Aorta (tissue), 5 donors: ENCODE results near the gene MEA1. TPM values are rescaled to one million over a fixed set of nuclear protein-coding genes. Genes with fewer than 3 reads are reported as not detected.

Experiments used
- ATAC-seq: fragments of 200-7000 bp; cut with Tn5 transposase; one replicate; pipeline ENCODE4 v1.9.1; 2022; ENCODE audit warnings: moderate library complexity; ENCODE audit not compliant: low FRiP score
- DNase-seq, 2 donors: peaks; one replicate each; pipeline ENCODE4 v3.0.0-alpha.2; 2020
- H3K27ac ChIP-seq, 2 donors: one replicate each; pipeline ENCODE4 v1.5.1; 2013; ENCODE audit warnings: low read length in 2 of 2, mild to moderate bottlenecking in 2 of 2, moderate library complexity in 2 of 2, control low read depth in 1 of 2, inconsistent platforms in 1 of 2, low read depth in 1 of 2
- H3K27me3 ChIP-seq, 2 donors: one replicate each; pipeline ENCODE4 v1.6.1; 2013; ENCODE audit warnings: control low read depth in 1 of 2, low read length in 1 of 2, mild to moderate bottlenecking in 1 of 2, moderate library complexity in 1 of 2; ENCODE audit not compliant: insufficient read depth in 2 of 2, control insufficient read depth in 1 of 2
- H3K36me3 ChIP-seq, 2 donors: one replicate each; pipeline ENCODE4 v1.6.1; 2013; ENCODE audit warnings: control low read depth in 1 of 2, low read length in 1 of 2, mild to moderate bottlenecking in 1 of 2; ENCODE audit not compliant: insufficient read depth in 2 of 2, control insufficient read depth in 1 of 2
- H3K4me1 ChIP-seq, 2 donors: one replicate each; pipeline ENCODE4 v1.6.1; 2013; ENCODE audit warnings: low read length in 2 of 2, control low read depth in 1 of 2, mild to moderate bottlenecking in 1 of 2, moderate library complexity in 1 of 2; ENCODE audit not compliant: insufficient read depth in 2 of 2, control insufficient read depth in 1 of 2
- H3K4me3 ChIP-seq, 2 donors: one replicate each; pipeline ENCODE4 v1.5.1; 2013; ENCODE audit warnings: low read length in 2 of 2, control low read depth in 1 of 2, mild to moderate bottlenecking in 1 of 2
- H3K9me3 ChIP-seq: one replicate; pipeline ENCODE4 v1.6.1; 2013; ENCODE audit warnings: mild to moderate bottlenecking, low read length; ENCODE audit not compliant: control insufficient read depth
- WGBS, 2 donors: extraction: QIAGEN DNeasy Blood & Tissue Kit; methylation state at CpG; one replicate each; pipeline ENCODE4 v1.1.7; 2013; 5-methylcytosine and 5-hydroxymethylcytosine counted together
- intact Hi-C, 2 donors: fragments of 100-400 bp; cut with DNase I; formaldehyde crosslinking; loops; one replicate each; pipeline versions ENCODE4 v1.14.2 to v1.15.0; 2022
- polyA plus RNA-seq, 2 donors: library from polyadenylated mRNA; stranded (reverse); fragments of 200-250 nt; gene quantifications; one replicate each; pipeline ENCODE4 v1.2.3, GENCODE V29; 2013
- total RNA-seq, 2 donors: library from RNA; stranded (reverse); fragmentation: NEBNext Ultra II Directional; extraction: Animal tissue kit (Norgen Biotek cat#: 25700); gene quantifications; one replicate each; pipeline ENCODE4 v1.2.1, GENCODE V29; 2021
- donor health status: healthy with polysubstance abuse.
- donor health status: Bipolar disorder and iron deficiency.
- donor health status: DM: no; HTN: no; CAD: no.
- donor health status: DM: no; HTN: no; CAD: no.
- donor health status: DM: yes; HTN: yes; CAD: no.

Gene MEA1
- total and polyA plus RNA-seq, 4 donors = 44.5 to 110 (median 69.1) TPM

- DNase-seq = peak; percentile 95 to 97
- no peaks in the 10 kb centered on the region for H3K36me3 ChIP-seq
- no peaks in the 10 kb centered on the region for H3K9me3 ChIP-seq
- WGBS, 2 donors = 0 to 1% methylated on average over 45 to 59 of the region's 59 CpGs
- no peaks in the 10 kb centered on the region for H3K27me3 ChIP-seq
- peak within 1 kb of the TSS; percentile 72 to 83 for H3K27ac ChIP-seq
- H3K4me1 ChIP-seq = no peaks in the 10 kb centered on the region
- peak within 1 kb of the TSS; percentile 66 to 80 for H3K4me3 ChIP-seq
- ATAC-seq = peak; percentile 94
- intact Hi-C loops = loop anchor here in 1 of 2 donors (5.0 kb wide), 2 partner anchors 33 to 47 kb away; partner anchors contain the start of genes KLHDC3 and MEA1
These were observed 34.8 kb downstream of the MEA1 start, which contains the start of gene PEX6 for GRCh38 chr6:42978839-42979522. TSS of gene PEX6 (minus strand) at chr6:42979181. CDS start at chr6:42979150, 31 bp downstream.

- ATAC-seq (peak; percentile 55), DNase-seq (peak; percentile 58 to 80)
- Histone ChIP-seq H3K36me3 (no peaks in the 10 kb centered on the region), H3K27ac (peak overlapping the region; percentile 72 to 83), H3K27me3 (no peaks in the 10 kb centered on the region), H3K9me3 (no peaks in the 10 kb centered on the region), H3K4me3 (peak overlapping the region; percentile 66 to 80), H3K4me1 (no peaks in the 10 kb centered on the region)
- intact Hi-C loops = loop anchor here in 1 of 2 donors (5.0 kb wide), 2 partner anchors 34 to 46 kb away; partner anchors contain the start of genes KLHDC3 and MEA1
- 0% methylated on average over 16 to 28 of the region's 28 CpGs for WGBS, 2 donors
These were observed 35.3 kb downstream of the MEA1 start for GRCh38 chr6:42978487-42978838.

- Histone ChIP-seq H3K27ac (no peak overlapping the region), H3K9me3 (no peaks in the 10 kb centered on the region), H3K4me1 (no peaks in the 10 kb centered on the region), H3K4me3 (no peak overlapping the region), H3K27me3 (no peaks in the 10 kb centered on the region), H3K36me3 (no peaks in the 10 kb centered on the region)
- DNase-seq (no peak), ATAC-seq (no peak)
- 81 to 82% methylated on average over 5 of the region's 5 CpGs for WGBS, 2 donors
- intact Hi-C loops = loop anchor here in 1 of 2 donors (5.0 kb wide), 2 partner anchors 37 to 43 kb away; partner anchors contain the start of genes KLHDC3 and MEA1
These were observed 38.7 kb downstream of the MEA1 start for GRCh38 chr6:42974919-42975505.

GRCh38 chr6:42973926-42974325, 39.8 kb downstream of the MEA1 start:
- Histone ChIP-seq H3K4me1 (no peaks in the 10 kb centered on the region), H3K4me3 (no peak overlapping the region), H3K27me3 (no peaks in the 10 kb centered on the region), H3K36me3 (no peaks in the 10 kb centered on the region), H3K9me3 (no peaks in the 10 kb centered on the region), H3K27ac (no peak overlapping the region)
- ATAC-seq = no peak
- WGBS, 2 donors = 89 to 91% methylated on average over 3 of the region's 3 CpGs
- no peak for DNase-seq
- intact Hi-C loops = no loop called here

GRCh38 chr6:42971746-42972327, 41.9 kb downstream of the MEA1 start:
- no peak overlapping the region for H3K27ac ChIP-seq
- ATAC-seq = no peak
- DNase-seq = no peak
- no peaks in the 10 kb centered on the region for H3K4me1 ChIP-seq
- no peaks in the 10 kb centered on the region for H3K9me3 ChIP-seq
- H3K36me3 ChIP-seq = peaks cover 0 to 3% of the 10 kb centered on the region in 2 donors
- WGBS, 2 donors = 69 to 74% methylated on average over 3 of the region's 3 CpGs
- H3K4me3 ChIP-seq = no peak overlapping the region
- intact Hi-C loops = no loop called here
- no peaks in the 10 kb centered on the region for H3K27me3 ChIP-seq

- ATAC-seq (no peak), DNase-seq (no peak)
- H3K27ac ChIP-seq = no peak overlapping the region
- peaks cover 0 to 5% of the 10 kb centered on the region in 2 donors for H3K36me3 ChIP-seq
- H3K27me3 ChIP-seq = no peaks in the 10 kb centered on the region
- H3K4me1 ChIP-seq = no peaks in the 10 kb centered on the region
- 62 to 78% methylated on average over 4 of the region's 4 CpGs for WGBS, 2 donors
- no peak overlapping the region for H3K4me3 ChIP-seq
- no peaks in the 10 kb centered on the region for H3K9me3 ChIP-seq
- intact Hi-C loops = no loop called here
These were observed 42.7 kb downstream of the MEA1 start for GRCh38 chr6:42970871-42971612.

- no peak overlapping the region for H3K27ac ChIP-seq
- H3K9me3 ChIP-seq = no peaks in the 10 kb centered on the region
- WGBS, 2 donors = 91 to 96% methylated on average over 4 of the region's 4 CpGs
- no peak for ATAC-seq
- H3K4me1 ChIP-seq = no peaks in the 10 kb centered on the region
- DNase-seq = no peak
- intact Hi-C loops = no loop called here
- H3K4me3 ChIP-seq = no peak overlapping the region
- peaks cover 0 to 10% of the 10 kb centered on the region in 2 donors for H3K36me3 ChIP-seq
- no peaks in the 10 kb centered on the region for H3K27me3 ChIP-seq
These were observed 43.8 kb downstream of the MEA1 start for GRCh38 chr6:42969934-42970333.

GRCh38 chr6:42969431-42969830, 44.3 kb downstream of the MEA1 start:
- no peaks in the 10 kb centered on the region for H3K27me3 ChIP-seq
- no peak overlapping the region for H3K4me3 ChIP-seq
- H3K4me1 ChIP-seq = no peaks in the 10 kb centered on the region
- ATAC-seq (no peak), DNase-seq (no peak)
- intact Hi-C loops = no loop called here
- 87 to 91% methylated on average over 2 of the region's 2 CpGs for WGBS, 2 donors
- H3K36me3 ChIP-seq = peaks cover 0 to 12% of the 10 kb centered on the region in 2 donors
- no peak overlapping the region for H3K27ac ChIP-seq
- no peaks in the 10 kb centered on the region for H3K9me3 ChIP-seq
